IMR-90 (cell line): ENCODE data around the gene SIAH3. TPM values are rescaled to one million over a fixed set of nuclear protein-coding genes. Genes with fewer than 3 reads are reported as not detected.

ENCODE experiments used
- ATAC-seq: fragments of 200-7000 bp; cut with Tn5 transposase; 2 replicates; pipeline ENCODE4 v1.9.1; 2020; ENCODE audit warnings: low read depth, mild to moderate bottlenecking, moderate library complexity
- BruUV-seq: library from RNA; stranded (reverse); fragments of 400-500 nt; replicated peaks from 2 replicates; lab custom pipeline; 2021; lab: Mats Ljungman, UMichigan
- CTCF ChIA-PET: fragments of 300-600 bp; formaldehyde crosslinking; extraction: SDS; loops from one replicate; lab custom pipeline; 2021; ENCODE audit warnings: antibody characterized with exemption; lab: Yijun Ruan, JAX
- POLR2A ChIA-PET: fragments of 300-600 bp; sonication (Branson Sonifier 250); formaldehyde crosslinking; loops from one replicate; lab custom pipeline; 2022; ENCODE audit warnings: antibody characterized with exemption; ENCODE audit not compliant: unreplicated experiment; lab: Charles Lee
- DNase-seq: peaks from one replicate; pipeline ENCODE4 v3.0.0; 2013
- H2AFZ ChIP-seq: replicated peaks from 2 replicates; pipeline ENCODE3; 2013; ENCODE audit warnings: low read length, mild to moderate bottlenecking; ENCODE audit not compliant: poor library complexity
- H2AK5ac ChIP-seq: 2 replicates; pipeline ENCODE4 v1.6.1; 2013; ENCODE audit warnings: low read depth, low read length, inconsistent platforms
- H2AK9ac ChIP-seq: replicated peaks from 2 replicates; pipeline ENCODE3; 2013; ENCODE audit warnings: mild to moderate bottlenecking, low read depth, low read length, moderate library complexity; ENCODE audit not compliant: poor library complexity
- H2BK120ac ChIP-seq: 2 replicates; pipeline ENCODE4 v1.6.1; 2013; ENCODE audit warnings: low read depth, low read length, inconsistent platforms
- H2BK15ac ChIP-seq: 3 replicates; pipeline ENCODE4 v1.6.1; 2013; ENCODE audit warnings: low read depth, low read length, inconsistent platforms
- H2BK20ac ChIP-seq: 2 replicates; pipeline ENCODE4 v1.6.1; 2013; ENCODE audit warnings: low read depth, mild to moderate bottlenecking, inconsistent platforms, low read length, moderate library complexity
- H2BK5ac ChIP-seq: 2 replicates; pipeline ENCODE4 v1.6.1; 2013; ENCODE audit warnings: mild to moderate bottlenecking, low read depth, low read length, inconsistent platforms; ENCODE audit not compliant: poor library complexity, severe bottlenecking
- H3K14ac ChIP-seq: replicated peaks from 2 replicates; pipeline ENCODE4 v1.6.1; 2013; ENCODE audit warnings: low read depth, low read length, inconsistent platforms
- H3K18ac ChIP-seq: 2 replicates; pipeline ENCODE4 v1.6.1; 2013; ENCODE audit warnings: low read depth, low read length, control low read depth
- H3K23ac ChIP-seq: 2 replicates; pipeline ENCODE4 v1.6.1; 2013; ENCODE audit warnings: low read depth, low read length, inconsistent platforms
- H3K27ac ChIP-seq: 2 replicates; pipeline ENCODE4 v1.5.1; 2013; ENCODE audit warnings: mild to moderate bottlenecking, control low read depth, low read length; ENCODE audit not compliant: insufficient read depth
- H3K27me3 ChIP-seq: 2 replicates; pipeline ENCODE4 v1.6.1; 2013; ENCODE audit warnings: low read length; ENCODE audit not compliant: control insufficient read depth, insufficient read depth
- H3K36me3 ChIP-seq: 2 replicates; pipeline ENCODE4 v1.6.1; 2013; ENCODE audit warnings: low read length, mixed read lengths; ENCODE audit not compliant: control insufficient read depth, insufficient read depth
- H3K4ac ChIP-seq: 2 replicates; pipeline ENCODE4 v1.6.1; 2013; ENCODE audit warnings: low read depth, low read length, inconsistent platforms
- H3K4me1 ChIP-seq: 2 replicates; pipeline ENCODE4 v1.6.1; 2013; ENCODE audit warnings: low read length, mixed read lengths; ENCODE audit not compliant: control insufficient read depth, insufficient read depth
- H3K4me2 ChIP-seq: 2 replicates; pipeline ENCODE4 v1.6.1; 2013; ENCODE audit warnings: low read depth, mild to moderate bottlenecking, control low read depth, low read length, moderate library complexity
- H3K4me3 ChIP-seq: 2 replicates; pipeline ENCODE4 v1.5.1; 2013; ENCODE audit warnings: low read depth, mild to moderate bottlenecking, control low read depth, low read length, moderate library complexity; ENCODE audit not compliant: insufficient read depth
- H3K56ac ChIP-seq: 2 replicates; pipeline ENCODE4 v1.6.1; 2013; ENCODE audit warnings: low read length, inconsistent platforms; ENCODE audit not compliant: insufficient read depth; ENCODE audit errors: extremely low read depth
- H3K79me1 ChIP-seq, 2 experiments: 2 replicates each; pipeline ENCODE4 v1.6.1; 2013; ENCODE audit warnings: low read length in 2 of 2, inconsistent platforms in 1 of 2, low read depth in 1 of 2
- H3K9ac ChIP-seq: 2 replicates; pipeline ENCODE4 v1.6.1; 2013; ENCODE audit warnings: low read depth, low read length, control low read depth
- H3K9me1 ChIP-seq: 2 replicates; pipeline ENCODE4 v1.6.1; 2013; ENCODE audit warnings: low read length, inconsistent platforms; ENCODE audit not compliant: insufficient read depth
- H3K9me3 ChIP-seq: 2 replicates; pipeline ENCODE4 v1.6.1; 2013; ENCODE audit warnings: low read length; ENCODE audit not compliant: control insufficient read depth, insufficient read depth
- H4K20me1 ChIP-seq: 2 replicates; pipeline ENCODE4 v1.6.1; 2013; ENCODE audit warnings: low read length, inconsistent platforms; ENCODE audit not compliant: insufficient read depth
- H4K5ac ChIP-seq: 2 replicates; pipeline ENCODE4 v1.6.1; 2013; ENCODE audit warnings: mild to moderate bottlenecking, low read depth, low read length, control low read depth
- H4K8ac ChIP-seq, 2 experiments: 2 replicates each; pipeline ENCODE4 v1.6.1; 2013; ENCODE audit warnings: low read depth in 2 of 2, low read length in 2 of 2, control low read depth in 1 of 2, inconsistent platforms in 1 of 2
- H4K91ac ChIP-seq: 2 replicates; pipeline ENCODE4 v1.6.1; 2013; ENCODE audit warnings: low read depth, low read length, inconsistent platforms; ENCODE audit not compliant: insufficient read depth
- BHLHE40 ChIP-seq: fragments of 150-350 bp; IDR thresholded peaks from 2 replicates; pipeline ENCODE4 v1.6.1; 2016; ENCODE audit warnings: mild to moderate bottlenecking, low read depth, low read length
- CEBPB ChIP-seq: IDR thresholded peaks from 2 replicates; pipeline ENCODE4 v1.6.1; 2012; ENCODE audit warnings: low read depth, low read length, improper control_type of control experiment
- CHD1 ChIP-seq: IDR thresholded peaks from 2 replicates; pipeline ENCODE4 v1.6.1; 2012; ENCODE audit warnings: low read depth, low read length, improper control_type of control experiment
- CTCF ChIP-seq: conservative IDR thresholded peaks from 2 replicates; pipeline ENCODE4 v1.5.1; 2012; ENCODE audit warnings: mild to moderate bottlenecking, low read depth, low read length, improper control_type of control experiment
- FOS ChIP-seq: fragments of 150-350 bp; IDR thresholded peaks from 2 replicates; pipeline ENCODE4 v1.6.1; 2016; ENCODE audit warnings: low read depth, low read length
- MAFK ChIP-seq: IDR thresholded peaks from 2 replicates; pipeline ENCODE4 v1.6.1; 2012; ENCODE audit warnings: low read depth, low read length, improper control_type of control experiment
- MAZ ChIP-seq: IDR thresholded peaks from 2 replicates; pipeline ENCODE4 v1.6.1; 2012; ENCODE audit warnings: low read depth, mild to moderate bottlenecking, low read length, improper control_type of control experiment, moderate library complexity, borderline replicate concordance
- MXI1 ChIP-seq: IDR thresholded peaks from 2 replicates; pipeline ENCODE4 v1.6.1; 2012; ENCODE audit warnings: low read depth, mild to moderate bottlenecking, low read length, moderate library complexity, borderline replicate concordance
- NFE2L2 ChIP-seq: fragments of 150-350 bp; IDR thresholded peaks from 2 replicates; pipeline ENCODE4 v1.6.1; 2016; ENCODE audit warnings: low read depth, mild to moderate bottlenecking, low read length
- RAD21 ChIP-seq: IDR thresholded peaks from 2 replicates; pipeline ENCODE4 v1.6.1; 2012; ENCODE audit warnings: low read length, improper control_type of control experiment
- RCOR1 ChIP-seq: IDR thresholded peaks from 2 replicates; pipeline ENCODE4 v1.6.1; 2012; ENCODE audit warnings: mild to moderate bottlenecking, low read length, improper control_type of control experiment; ENCODE audit not compliant: insufficient replicate concordance
- RFX5 ChIP-seq: IDR thresholded peaks from 2 replicates; pipeline ENCODE4 v1.8.0; 2012; ENCODE audit warnings: low read depth, mild to moderate bottlenecking, low read length, moderate library complexity
- SMC3 ChIP-seq: fragments of 150-350 bp; IDR thresholded peaks from 2 replicates; pipeline ENCODE4 v1.6.1; 2016; ENCODE audit warnings: low read depth, mild to moderate bottlenecking, antibody characterized with exemption, low read length, moderate library complexity
- WGBS, 2 experiments: methylation state at CpG; one replicate each; pipeline versions ENCODE4 v1.1.5 to v1.1.7; 2013; ENCODE audit warnings: missing lambda C conversion rate in 2 of 2; ENCODE audit not compliant: insufficient read length in 1 of 2; ENCODE audit errors: extremely low coverage in 2 of 2; 5-methylcytosine and 5-hydroxymethylcytosine counted together
- dilution Hi-C: fragments of 300-500 bp; cut with HindIII; formaldehyde crosslinking; loops from one replicate; pipeline ENCODE4 v1.14.3; 2018; ENCODE audit warnings: low sequenced_read_pairs; ENCODE audit not compliant: unreplicated experiment
- in situ Hi-C: fragments of 300-500 bp; cut with MboI; formaldehyde crosslinking; loops from 3 replicates; pipeline ENCODE4 v1.14.3; 2019; ENCODE audit warnings: low sequenced_read_pairs, inconsistent platforms, mixed read lengths
- intact Hi-C: fragments of 100-400 bp; cut with micrococcal nuclease; formaldehyde crosslinking; loops from 2 replicates; pipeline ENCODE4 v1.10.0; 2022
- polyA plus RNA-seq, 3 experiments: library from polyadenylated mRNA; depleted of rRNA; stranded (reverse); fragments of >200 nt; gene quantifications; 2 replicates each; pipeline ENCODE4 v1.2.3, GENCODE V29; 2012; ENCODE audit warnings: low replicate concordance in 1 of 3
- total RNA-seq: library from RNA; depleted of rRNA; stranded (reverse); fragments of >200 nt; gene quantifications from 2 replicates; pipeline ENCODE4 v1.2.3, GENCODE V29; 2012
- TF ChIP-seq, protein P1 (sequence below): fragments of 150-350 bp; IDR thresholded peaks from 2 replicates; pipeline ENCODE4 v1.6.1; 2016; ENCODE audit warnings: low read depth, mild to moderate bottlenecking, low read length, moderate library complexity, borderline replicate concordance
- TF ChIP-seq, protein P2 (sequence below): fragments of 150-350 bp; IDR thresholded peaks from 2 replicates; pipeline ENCODE4 v1.6.1; 2017; ENCODE audit warnings: mild to moderate bottlenecking, antibody characterized with exemption, low read length, low read depth

SIAH3 gene
- total and polyA plus RNA-seq, 2 of the 4 experiments (the other 2 are of a cell fraction), result under 0.01 TPM; not detected in 1

DNA sequence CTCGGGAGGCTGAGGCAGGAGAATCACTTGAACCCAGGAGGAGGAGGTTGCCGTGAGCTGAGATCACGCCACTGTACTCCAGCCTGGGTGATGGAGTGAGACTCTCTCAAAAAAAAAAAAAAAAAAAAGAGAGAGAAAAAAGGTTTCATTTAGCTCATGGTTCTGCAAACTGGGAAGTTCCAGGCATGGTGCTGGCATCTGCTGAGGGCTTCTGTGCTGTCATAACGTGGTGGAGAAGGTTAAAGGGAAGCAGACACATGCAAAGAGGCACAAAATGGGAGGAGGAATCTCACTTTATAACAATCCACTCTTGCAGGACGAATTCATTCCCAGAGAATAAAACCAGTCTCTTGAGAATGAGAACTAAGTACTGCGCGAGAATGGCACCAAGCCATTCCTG, 34.9 kb upstream of the SIAH3 start:
- Histone ChIP-seq H3K27ac (no peak overlapping the region), H2BK120ac (no peak overlapping the region), H3K27me3 (peaks cover 7% of the 10 kb centered on the region), H2AK9ac (no peak overlapping the region), H3K4me2 (no peak overlapping the region), H3K9ac (no peak overlapping the region), H3K4me1 (no peaks in the 10 kb centered on the region), H3K4ac (no peak overlapping the region), H4K91ac (no peak overlapping the region), H3K9me3 (no peaks in the 10 kb centered on the region), H3K14ac (no peak overlapping the region), H2BK5ac (no peak overlapping the region), H3K36me3 (no peaks in the 10 kb centered on the region), H3K18ac (no peak overlapping the region), H4K8ac (no peak overlapping the region), H2AFZ (no peak overlapping the region), H2BK15ac (no peak overlapping the region), H3K9me1 (no peaks in the 10 kb centered on the region), H2BK20ac (no peak overlapping the region), H4K5ac (no peak overlapping the region), H4K20me1 (no peaks in the 10 kb centered on the region), H3K79me1 (no peaks in the 10 kb centered on the region), H3K23ac (no peak overlapping the region), H2AK5ac (no peak overlapping the region), H3K4me3 (no peak overlapping the region), H3K56ac (no peak overlapping the region)
- TF ChIP-seq FOS, result no peak
- TF ChIP-seq, protein P1, sequence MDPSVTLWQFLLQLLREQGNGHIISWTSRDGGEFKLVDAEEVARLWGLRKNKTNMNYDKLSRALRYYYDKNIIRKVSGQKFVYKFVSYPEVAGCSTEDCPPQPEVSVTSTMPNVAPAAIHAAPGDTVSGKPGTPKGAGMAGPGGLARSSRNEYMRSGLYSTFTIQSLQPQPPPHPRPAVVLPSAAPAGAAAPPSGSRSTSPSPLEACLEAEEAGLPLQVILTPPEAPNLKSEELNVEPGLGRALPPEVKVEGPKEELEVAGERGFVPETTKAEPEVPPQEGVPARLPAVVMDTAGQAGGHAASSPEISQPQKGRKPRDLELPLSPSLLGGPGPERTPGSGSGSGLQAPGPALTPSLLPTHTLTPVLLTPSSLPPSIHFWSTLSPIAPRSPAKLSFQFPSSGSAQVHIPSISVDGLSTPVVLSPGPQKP, result no peak
- no peak for TF ChIP-seq CEBPB
- no peak for TF ChIP-seq BHLHE40
- no peak for TF ChIP-seq RAD21
- TF ChIP-seq SMC3, result no peak
- TF ChIP-seq RCOR1, result no peak
- TF ChIP-seq NFE2L2, result no peak
- no peak for TF ChIP-seq MAZ
- TF ChIP-seq MAFK, result no peak
- TF ChIP-seq CHD1, result no peak
- no peak for TF ChIP-seq MXI1
- TF ChIP-seq, protein P2, sequence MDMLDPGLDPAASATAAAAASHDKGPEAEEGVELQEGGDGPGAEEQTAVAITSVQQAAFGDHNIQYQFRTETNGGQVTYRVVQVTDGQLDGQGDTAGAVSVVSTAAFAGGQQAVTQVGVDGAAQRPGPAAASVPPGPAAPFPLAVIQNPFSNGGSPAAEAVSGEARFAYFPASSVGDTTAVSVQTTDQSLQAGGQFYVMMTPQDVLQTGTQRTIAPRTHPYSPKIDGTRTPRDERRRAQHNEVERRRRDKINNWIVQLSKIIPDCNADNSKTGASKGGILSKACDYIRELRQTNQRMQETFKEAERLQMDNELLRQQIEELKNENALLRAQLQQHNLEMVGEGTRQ, result no peak
- no peak for TF ChIP-seq RFX5
- no peak for TF ChIP-seq CTCF
- no TSS peak for BruUV-seq
- 40% methylated on average over 1 of the region's 7 CpGs; no CpG with 5 or more reads in 1 of the 2 experiments for WGBS, 2 experiments
- intact Hi-C loops, result no loop called here
- dilution Hi-C loops, result no loop called here
- ChIA-PET POLR2A (no interaction called here), CTCF (no interaction called here)
- in situ Hi-C loops, result no loop called here
- DNase-seq (no peak), ATAC-seq (no peak)
